OCI-LY7 (cell line): ENCODE measurements around the gene TMEM169. TPM values are rescaled to one million over a fixed set of nuclear protein-coding genes. Genes with fewer than 3 reads are reported as not detected.

ENCODE experiments used
- BruUV-seq: library from RNA; stranded (reverse); fragments of 400-500 nt; replicated peaks from 2 replicates; lab custom pipeline; 2021; lab: Mats Ljungman, UMichigan
- CTCF ChIA-PET: fragments of 300-600 bp; sonication (Branson Sonifier 250); formaldehyde crosslinking; loops from one replicate; lab custom pipeline; 2022; ENCODE audit warnings: antibody characterized with exemption; ENCODE audit not compliant: unreplicated experiment; lab: Charles Lee
- POLR2A ChIA-PET: fragments of 300-600 bp; sonication (Branson Sonifier 250); formaldehyde crosslinking; loops from one replicate; lab custom pipeline; 2022; ENCODE audit warnings: antibody characterized with exemption; lab: Charles Lee
- DNase-seq: peaks from one replicate; pipeline ENCODE4 v3.0.0-alpha.2; 2015; ENCODE audit warnings: low spot score
- H2AFZ ChIP-seq: fragments of 200-600 bp; sonication (generic), shearing (Covaris generic); 2 replicates; pipeline ENCODE4 v1.6.1; 2014; ENCODE audit warnings: mild to moderate bottlenecking, antibody characterized with exemption, low read length, moderate library complexity
- H3K27ac ChIP-seq: fragments of 200-600 bp; sonication (generic); 2 replicates; pipeline ENCODE4 v1.5.1; 2014; ENCODE audit warnings: mixed run types, low read depth, mild to moderate bottlenecking, moderate library complexity, low read length, inconsistent platforms; ENCODE audit not compliant: poor library complexity, severe bottlenecking
- H3K36me3 ChIP-seq: fragments of 200-600 bp; sonication (generic); 2 replicates; pipeline ENCODE4 v1.6.1; 2014; ENCODE audit warnings: mild to moderate bottlenecking, antibody characterized with exemption, low read length, moderate library complexity, mixed read lengths; ENCODE audit not compliant: insufficient read depth
- H3K4me1 ChIP-seq: fragments of 200-600 bp; sonication (generic); 2 replicates; pipeline ENCODE4 v1.5.1; 2014; ENCODE audit warnings: mild to moderate bottlenecking, low read length; ENCODE audit not compliant: insufficient read depth, poor library complexity, severe bottlenecking
- H3K4me2 ChIP-seq: fragments of 200-600 bp; sonication (generic); 2 replicates; pipeline ENCODE4 v1.6.1; 2014; ENCODE audit warnings: mild to moderate bottlenecking, low read length
- H3K4me3 ChIP-seq: fragments of 200-600 bp; sonication (generic); 2 replicates; pipeline ENCODE4 v1.5.1; 2014; ENCODE audit warnings: mild to moderate bottlenecking, low read depth, low read length; ENCODE audit not compliant: poor library complexity, severe bottlenecking
- H3K79me2 ChIP-seq: fragments of 200-600 bp; sonication (generic); 2 replicates; pipeline ENCODE4 v1.6.1; 2016; ENCODE audit warnings: low read depth, mild to moderate bottlenecking, low read length, moderate library complexity, mixed read lengths; ENCODE audit not compliant: insufficient read depth
- H3K9me2 ChIP-seq: fragments of 200-600 bp; sonication (generic); 2 replicates; pipeline ENCODE4 v1.6.1; 2016; ENCODE audit warnings: mild to moderate bottlenecking, low read length, mixed read lengths; ENCODE audit not compliant: insufficient read depth
- H3K9me3 ChIP-seq: fragments of 200-600 bp; sonication (generic); 2 replicates; pipeline ENCODE4 v1.6.1; 2014; ENCODE audit warnings: mild to moderate bottlenecking, mixed run types, low read length, mixed read lengths
- H4K20me1 ChIP-seq: fragments of 200-600 bp; sonication (generic); 2 replicates; pipeline ENCODE4 v1.6.1; 2014; ENCODE audit warnings: mild to moderate bottlenecking, antibody characterized with exemption, low read length, moderate library complexity, mixed read lengths; ENCODE audit not compliant: insufficient read depth
- EZH2phosphoT487 ChIP-seq: fragments of 200-600 bp; sonication (generic); IDR thresholded peaks from 2 replicates; pipeline ENCODE4 v1.6.1; 2018; ENCODE audit warnings: low read depth, borderline replicate concordance, mild to moderate bottlenecking, mixed run types, antibody characterized with exemption, low read length, moderate library complexity, mixed read lengths
- intact Hi-C: fragments of 100-400 bp; cut with micrococcal nuclease; formaldehyde crosslinking; loops from one replicate; pipeline ENCODE4 v1.10.0; 2022; ENCODE audit not compliant: unreplicated experiment
- total RNA-seq, 2 experiments: library from RNA; depleted of rRNA in 1 of 2; stranded (reverse); fragments of >200 nt in 1 of 2; shearing (Covaris generic) in 1 of 2; gene quantifications; 2 replicates each; pipeline ENCODE4 v1.2.3, GENCODE V29; 2014 to 2022
- TF ChIP-seq, protein P1 (sequence below): fragments of 200-600 bp; sonication (generic); conservative IDR thresholded peaks from 2 replicates; pipeline ENCODE4 v1.5.1; 2014; ENCODE audit warnings: mild to moderate bottlenecking, antibody characterized with exemption, low read length, moderate library complexity, mixed read lengths

TMEM169 gene
- total RNA-seq, 2 experiments from 2014 or later = 0.09 to 0.42 TPM

DNA sequence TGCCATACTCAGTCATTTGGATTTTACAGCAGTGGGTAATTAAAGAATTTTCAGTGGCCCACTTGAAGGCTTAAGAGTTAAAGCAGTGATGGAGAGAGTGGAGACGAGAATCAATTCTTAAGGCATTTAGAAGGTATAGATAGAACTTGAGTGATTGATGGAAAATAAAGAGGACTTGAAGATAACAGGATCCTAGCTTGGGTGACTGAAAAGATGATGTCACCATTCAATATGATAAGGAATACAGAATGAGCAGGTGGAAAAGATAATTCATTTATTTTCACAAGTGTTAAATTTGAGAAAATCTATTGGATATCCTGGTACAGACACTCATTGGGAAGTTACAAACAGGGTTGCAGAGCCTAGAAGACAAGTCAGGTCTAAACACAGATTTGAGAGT lies 62.7 kb downstream of the TMEM169 start:
- BruUV-seq = no TSS peak
- intact Hi-C loops = no loop called here
- no peak for TF ChIP-seq EZH2phosphoT487
- TF ChIP-seq, protein P1, sequence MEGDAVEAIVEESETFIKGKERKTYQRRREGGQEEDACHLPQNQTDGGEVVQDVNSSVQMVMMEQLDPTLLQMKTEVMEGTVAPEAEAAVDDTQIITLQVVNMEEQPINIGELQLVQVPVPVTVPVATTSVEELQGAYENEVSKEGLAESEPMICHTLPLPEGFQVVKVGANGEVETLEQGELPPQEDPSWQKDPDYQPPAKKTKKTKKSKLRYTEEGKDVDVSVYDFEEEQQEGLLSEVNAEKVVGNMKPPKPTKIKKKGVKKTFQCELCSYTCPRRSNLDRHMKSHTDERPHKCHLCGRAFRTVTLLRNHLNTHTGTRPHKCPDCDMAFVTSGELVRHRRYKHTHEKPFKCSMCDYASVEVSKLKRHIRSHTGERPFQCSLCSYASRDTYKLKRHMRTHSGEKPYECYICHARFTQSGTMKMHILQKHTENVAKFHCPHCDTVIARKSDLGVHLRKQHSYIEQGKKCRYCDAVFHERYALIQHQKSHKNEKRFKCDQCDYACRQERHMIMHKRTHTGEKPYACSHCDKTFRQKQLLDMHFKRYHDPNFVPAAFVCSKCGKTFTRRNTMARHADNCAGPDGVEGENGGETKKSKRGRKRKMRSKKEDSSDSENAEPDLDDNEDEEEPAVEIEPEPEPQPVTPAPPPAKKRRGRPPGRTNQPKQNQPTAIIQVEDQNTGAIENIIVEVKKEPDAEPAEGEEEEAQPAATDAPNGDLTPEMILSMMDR = no peak
- peaks cover 100% of the 10 kb centered on the region for H3K36me3 ChIP-seq
- peaks cover 23% of the 10 kb centered on the region for H4K20me1 ChIP-seq
- H3K9me2 ChIP-seq = no peaks in the 10 kb centered on the region
- H2AFZ ChIP-seq = no peak overlapping the region
- no peaks in the 10 kb centered on the region for H3K4me1 ChIP-seq
- ChIA-PET POLR2A (no interaction called here), CTCF (no interaction called here)
- no peak overlapping the region for H3K4me2 ChIP-seq
- no peak overlapping the region for H3K4me3 ChIP-seq
- DNase-seq = no peak
- no peak overlapping the region for H3K27ac ChIP-seq
- no peaks in the 10 kb centered on the region for H3K9me3 ChIP-seq
- H3K79me2 ChIP-seq = no peaks in the 10 kb centered on the region; the same call in 1 of the 2 replicates

DNA sequence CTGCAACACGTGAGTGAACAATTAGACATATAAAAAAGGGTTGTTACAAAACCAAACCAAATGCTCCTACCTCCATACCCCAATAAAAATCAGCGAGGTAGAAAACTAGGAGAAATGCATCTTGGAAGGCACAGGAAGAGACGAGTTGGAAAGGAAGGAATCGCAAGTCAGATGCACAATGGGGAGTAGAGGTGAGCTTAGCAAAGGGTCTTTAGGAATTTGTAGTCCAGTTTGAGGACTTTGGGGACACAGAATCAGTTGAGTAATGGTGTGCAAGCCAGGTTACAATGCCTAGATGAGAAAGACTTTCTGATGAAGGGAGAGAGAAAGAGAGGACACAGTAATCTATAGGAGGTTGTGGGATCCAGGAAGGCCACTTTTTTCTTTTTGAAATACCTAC lies 63.1 kb downstream of the TMEM169 start:
- no peak for DNase-seq
- POLR2A ChIA-PET = interaction anchor here (0.8 to 1.5 kb wide), 4 partner anchors 8 to 28 kb away, joined by 3 to 5 read pairs (median 4); no protein-coding TSS in a partner anchor
- peaks cover 100% of the 10 kb centered on the region for H3K36me3 ChIP-seq
- no peak for TF ChIP-seq EZH2phosphoT487
- TF ChIP-seq, protein P1 = no peak
- no peak overlapping the region for H2AFZ ChIP-seq
- no peaks in the 10 kb centered on the region for H3K4me1 ChIP-seq
- intact Hi-C loops = no loop called here
- CTCF ChIA-PET = no interaction called here
- no peaks in the 10 kb centered on the region for H3K9me2 ChIP-seq
- BruUV-seq = no TSS peak
- no peak overlapping the region for H3K4me2 ChIP-seq
- no peak overlapping the region for H3K4me3 ChIP-seq
- no peaks in the 10 kb centered on the region for H3K9me3 ChIP-seq
- peaks cover 24% of the 10 kb centered on the region for H4K20me1 ChIP-seq
- H3K27ac ChIP-seq = no peak overlapping the region
- H3K79me2 ChIP-seq = no peaks in the 10 kb centered on the region; the same call in 1 of the 2 replicates

DNA sequence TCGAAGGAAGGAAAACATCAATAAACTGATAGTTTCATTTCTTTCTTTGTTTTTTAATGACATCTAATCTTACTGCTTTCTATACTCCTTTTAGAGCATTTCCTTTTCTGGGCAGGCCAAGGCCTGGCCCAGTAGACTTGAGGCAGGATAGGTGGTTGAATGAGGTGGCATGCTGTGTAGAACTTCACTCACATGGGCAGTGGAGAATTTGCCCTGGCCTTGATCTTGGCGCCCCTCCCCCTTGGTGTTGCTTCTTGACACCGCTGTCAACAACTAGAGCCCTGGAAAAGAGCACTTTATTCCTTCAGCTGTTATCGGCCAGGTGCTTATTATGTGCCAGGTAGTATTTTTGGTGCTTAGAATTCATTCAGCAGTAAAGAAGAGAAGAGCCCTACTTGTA lies 64.9 kb downstream of the TMEM169 start:
- H3K9me2 ChIP-seq = no peaks in the 10 kb centered on the region
- H3K4me2 ChIP-seq = no peak overlapping the region
- intact Hi-C loops = no loop called here
- ChIA-PET CTCF (no interaction called here), POLR2A (interaction anchor here (1.5 to 2.1 kb wide), 2 partner anchors 11 to 13 kb away, joined by 4 to 5 read pairs; no protein-coding TSS in a partner anchor)
- no TSS peak for BruUV-seq
- H4K20me1 ChIP-seq = peaks cover 14% of the 10 kb centered on the region; the same call in 1 of the 2 replicates
- H3K4me1 ChIP-seq = no peaks in the 10 kb centered on the region
- TF ChIP-seq, protein P1 = no peak
- TF ChIP-seq EZH2phosphoT487 = no peak
- H2AFZ ChIP-seq = no peak overlapping the region
- no peak for DNase-seq
- H3K27ac ChIP-seq = no peak overlapping the region
- H3K4me3 ChIP-seq = no peak overlapping the region
- H3K9me3 ChIP-seq = no peaks in the 10 kb centered on the region
- H3K36me3 ChIP-seq = peaks cover 100% of the 10 kb centered on the region
- no peaks in the 10 kb centered on the region; the same call in 1 of the 2 replicates for H3K79me2 ChIP-seq
